Ecto neural progenitor cell (in vitro differentiated cells): Measurements from ENCODE around the gene DFFB.

Experiments used
- DNase-seq: peaks from one replicate; pipeline ENCODE4 v3.0.0-alpha.2; 2018; ENCODE audit warnings: low spot score

The DFFB gene

GRCh38 chr1:3926956-3927355 lies 69.7 kb downstream of the DFFB start:
- no peak for DNase-seq

DNA sequence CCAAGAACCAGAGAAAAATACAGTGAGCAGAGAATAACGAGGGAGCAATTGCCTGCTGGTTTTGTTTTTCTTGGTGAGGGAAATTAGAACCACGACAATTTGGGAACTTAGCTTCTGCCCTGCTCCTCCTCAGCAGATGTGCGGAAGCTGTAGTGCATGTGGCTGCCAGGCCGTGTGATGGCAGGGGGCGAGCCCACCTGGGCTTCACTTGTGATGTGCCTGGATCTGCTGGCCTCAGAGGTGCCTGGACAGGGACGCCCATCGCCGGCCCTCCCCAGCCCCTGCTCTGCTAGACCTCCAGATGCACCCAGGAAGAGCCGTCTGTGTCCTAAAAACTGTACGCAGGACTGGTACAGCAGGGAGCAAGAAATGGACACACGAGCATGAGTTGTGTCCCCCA lies 71.3 kb downstream of the DFFB start:
- no peak for DNase-seq

- no peak for DNase-seq
These were observed 71.8 kb downstream of the DFFB start for GRCh38 chr1:3929126-3929525.

DNA sequence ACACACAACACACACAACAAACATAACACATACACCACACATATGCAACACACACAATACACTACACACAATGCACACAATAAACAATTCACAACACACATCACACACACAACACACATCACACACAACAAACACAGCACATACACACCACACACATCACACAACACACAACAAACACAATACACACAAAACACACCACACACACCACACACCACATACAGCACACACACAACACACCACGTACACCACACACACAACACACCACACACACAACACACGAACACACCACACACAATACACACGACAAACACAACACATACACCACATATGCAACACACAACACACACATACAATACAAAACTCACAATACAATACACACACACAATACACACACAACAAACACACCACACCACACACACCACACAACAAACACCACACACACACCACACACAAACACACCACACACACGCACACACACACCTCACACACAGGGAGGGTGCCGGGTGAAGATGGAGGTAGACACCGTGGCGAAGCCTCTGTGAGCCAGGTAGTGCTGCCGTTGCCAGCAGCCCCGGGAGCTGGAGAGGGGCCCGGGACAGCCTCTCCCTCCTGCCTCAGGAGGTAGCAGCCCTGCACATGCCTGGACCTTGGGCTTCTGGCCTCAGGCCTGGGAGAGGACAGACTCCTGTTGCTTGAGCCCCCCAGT lies 73.2 kb downstream of the DFFB start:
- DNase-seq = no peak

DNA sequence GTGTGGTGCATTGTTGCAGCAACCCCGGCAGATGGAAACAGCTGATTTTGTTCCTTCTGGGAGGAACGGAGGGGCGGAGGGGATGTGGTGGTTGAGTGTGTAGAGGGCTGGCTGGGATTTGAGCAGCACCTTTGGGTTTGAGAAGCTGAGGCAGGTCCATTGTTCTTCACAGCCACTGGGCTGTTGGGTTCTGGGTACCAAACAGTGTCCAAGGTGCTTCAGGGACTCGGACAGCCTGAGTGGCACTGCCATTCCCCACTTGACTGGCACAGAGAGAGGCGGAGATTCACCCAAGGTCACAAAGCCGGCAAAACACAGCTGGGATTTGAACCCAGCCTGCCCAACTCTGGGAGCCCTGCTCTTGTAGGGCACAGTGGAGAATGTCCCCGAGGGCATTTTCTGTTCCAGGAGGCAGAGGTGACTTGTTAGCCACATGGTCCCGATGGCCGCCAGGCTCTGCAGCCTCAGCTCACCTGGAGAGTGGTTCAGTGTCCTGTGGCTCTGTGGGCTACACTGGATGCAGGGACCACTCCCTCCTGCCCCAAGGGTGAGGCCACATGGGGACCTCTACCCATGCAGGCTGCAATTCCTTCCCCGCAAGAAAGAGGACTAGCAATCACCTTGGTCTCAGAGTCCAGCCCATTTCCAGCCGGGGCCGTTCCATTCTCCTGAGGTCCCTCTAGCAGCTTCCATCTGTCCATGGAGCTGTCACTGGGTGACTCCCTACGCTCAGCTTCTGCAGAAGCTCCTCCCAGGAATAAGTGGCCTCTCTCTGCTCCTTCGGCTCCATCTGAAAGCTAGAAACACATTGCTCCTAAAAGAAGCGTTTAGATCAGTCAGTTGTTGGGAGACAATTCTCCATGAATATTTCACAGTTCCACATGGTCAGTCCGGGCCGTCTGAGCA lies 74.0 kb downstream of the DFFB start:
- DNase-seq = no peak

GRCh38 chr1:3932156-3932919 lies 75.1 kb downstream of the DFFB start:
- no peak for DNase-seq
